ES-I3 (cell line): ENCODE results near the gene ATXN7L3.

Experiments used
- H3K36me3 ChIP-seq: 2 replicates; pipeline ENCODE4 v1.6.1; 2013; ENCODE audit warnings: mild to moderate bottlenecking, low read length, control low read depth, moderate library complexity; ENCODE audit not compliant: insufficient read depth
- H3K4me1 ChIP-seq: 2 replicates; pipeline ENCODE4 v1.6.1; 2013; ENCODE audit warnings: mild to moderate bottlenecking, control low read depth, low read length; ENCODE audit not compliant: insufficient read depth
- H3K9ac ChIP-seq: 2 replicates; pipeline ENCODE4 v1.6.1; 2013; ENCODE audit warnings: low read depth, mild to moderate bottlenecking, low read length, moderate library complexity
- H3K9me3 ChIP-seq: 2 replicates; pipeline ENCODE4 v1.6.1; 2013; ENCODE audit warnings: mild to moderate bottlenecking, low read length, moderate library complexity; ENCODE audit not compliant: control insufficient read depth, insufficient read depth

The ATXN7L3 gene

GRCh38 chr17:44184212-44184810 lies 15.4 kb downstream of the ATXN7L3 start:
- no peaks in the 10 kb centered on the region for H3K4me1 ChIP-seq
- no peak overlapping the region for H3K9ac ChIP-seq
- H3K36me3 ChIP-seq, result peaks cover 16% of the 10 kb centered on the region
- H3K9me3 ChIP-seq, result no peaks in the 10 kb centered on the region

- Histone ChIP-seq H3K9ac (no peak overlapping the region), H3K4me1 (no peaks in the 10 kb centered on the region), H3K9me3 (no peaks in the 10 kb centered on the region), H3K36me3 (peaks cover 16% of the 10 kb centered on the region)
Measured at GRCh38 chr17:44183024-44183423, 16.7 kb downstream of the ATXN7L3 start.

- H3K36me3 ChIP-seq, result peaks cover 16% of the 10 kb centered on the region
- H3K9ac ChIP-seq, result no peak overlapping the region
- H3K9me3 ChIP-seq, result no peaks in the 10 kb centered on the region
- no peaks in the 10 kb centered on the region for H3K4me1 ChIP-seq
Measured at GRCh38 chr17:44178133-44178532, 21.6 kb downstream of the ATXN7L3 start.

- Histone ChIP-seq H3K9ac (no peak overlapping the region), H3K36me3 (peaks cover 12% of the 10 kb centered on the region), H3K4me1 (no peaks in the 10 kb centered on the region), H3K9me3 (no peaks in the 10 kb centered on the region)
Measured at GRCh38 chr17:44177640-44178039, 22.0 kb downstream of the ATXN7L3 start.

- Histone ChIP-seq H3K9me3 (no peaks in the 10 kb centered on the region), H3K9ac (no peak overlapping the region), H3K36me3 (peaks cover 5% of the 10 kb centered on the region), H3K4me1 (no peaks in the 10 kb centered on the region)
Measured at GRCh38 chr17:44176671-44177501, 22.8 kb downstream of the ATXN7L3 start.

GRCh38 chr17:44176257-44176656 lies 23.4 kb downstream of the ATXN7L3 start:
- H3K36me3 ChIP-seq, result no peaks in the 10 kb centered on the region; the same call in 1 of the 2 replicates
- H3K4me1 ChIP-seq, result no peaks in the 10 kb centered on the region
- H3K9me3 ChIP-seq, result no peaks in the 10 kb centered on the region
- H3K9ac ChIP-seq, result no peak overlapping the region

- Histone ChIP-seq H3K9ac (no peak overlapping the region), H3K4me1 (peaks cover 12% of the 10 kb centered on the region; the same call in 1 of the 2 replicates), H3K9me3 (no peaks in the 10 kb centered on the region), H3K36me3 (no peaks in the 10 kb centered on the region; the same call in 1 of the 2 replicates)
Measured at GRCh38 chr17:44174427-44174826, 25.3 kb downstream of the ATXN7L3 start.

- Histone ChIP-seq H3K4me1 (peaks cover 15% of the 10 kb centered on the region; the same call in 1 of the 2 replicates), H3K36me3 (no peaks in the 10 kb centered on the region)
Measured at GRCh38 chr17:44171931-44172455, 27.7 kb downstream of the ATXN7L3 start.

GRCh38 chr17:44170499-44171201 lies 29.0 kb downstream of the ATXN7L3 start, which contains the start of gene ASB16:
TSS of gene ASB16 (plus strand) at chr17:44170704. CDS start at chr17:44170790, 86 bp downstream.
- Histone ChIP-seq H3K9me3 (no peaks in the 10 kb centered on the region), H3K36me3 (no peaks in the 10 kb centered on the region), H3K9ac (peak within 1 kb of the TSS; percentile 30)

More at GRCh38 chr17:44171931-44172455, 27.7 kb downstream of the ATXN7L3 start:
- no peaks in the 10 kb centered on the region for H3K9me3 ChIP-seq
- H3K9ac ChIP-seq, result no peak overlapping the region

GRCh38 chr17:44170135-44170498 lies 29.6 kb downstream of the ATXN7L3 start:
- no peaks in the 10 kb centered on the region for H3K9me3 ChIP-seq
- peaks cover 15% of the 10 kb centered on the region; the same call in 1 of the 2 replicates for H3K4me1 ChIP-seq
- no peaks in the 10 kb centered on the region for H3K36me3 ChIP-seq
- no peak overlapping the region for H3K9ac ChIP-seq

More at GRCh38 chr17:44170499-44171201, 29.0 kb downstream of the ATXN7L3 start, which contains the start of gene ASB16:
- H3K4me1 ChIP-seq, result peaks cover 15% of the 10 kb centered on the region; the same call in 1 of the 2 replicates

GRCh38 chr17:44167181-44167861 lies 32.4 kb downstream of the ATXN7L3 start:
- H3K36me3 ChIP-seq, result no peaks in the 10 kb centered on the region
- H3K9me3 ChIP-seq, result no peaks in the 10 kb centered on the region
- H3K9ac ChIP-seq, result no peak overlapping the region
- peaks cover 15% of the 10 kb centered on the region; the same call in 1 of the 2 replicates for H3K4me1 ChIP-seq

- Histone ChIP-seq H3K9me3 (no peaks in the 10 kb centered on the region), H3K9ac (no peak overlapping the region), H3K4me1 (peaks cover 3% of the 10 kb centered on the region; the same call in 1 of the 2 replicates), H3K36me3 (peaks cover 19% of the 10 kb centered on the region)
Measured at GRCh38 chr17:44164476-44164875, 35.2 kb downstream of the ATXN7L3 start.

GRCh38 chr17:44159519-44160210 lies 40.0 kb downstream of the ATXN7L3 start:
- Histone ChIP-seq H3K36me3 (peaks cover 40% of the 10 kb centered on the region), H3K4me1 (no peaks in the 10 kb centered on the region), H3K9me3 (no peaks in the 10 kb centered on the region), H3K9ac (no peak overlapping the region)
